GM12874 (cell line): ENCODE measurements around the gene BIRC6.

Experiments used
- CTCF ChIP-seq: IDR thresholded peaks from 2 replicates; pipeline ENCODE4 v1.5.1; 2011; ENCODE audit warnings: low read depth, mild to moderate bottlenecking, control low read depth, low read length, moderate library complexity; ENCODE audit not compliant: insufficient read depth

Gene BIRC6

GRCh38 chr2:32356681-32357317, at the start of gene BIRC6:
TSS of gene BIRC6 (plus strand) at chr2:32357023. CDS start at chr2:32357162, 139 bp downstream.
- TF ChIP-seq CTCF = no peak

GRCh38 chr2:32310577-32310976, 46.2 kb upstream of the BIRC6 start:
- TF ChIP-seq CTCF = no peak

- TF ChIP-seq CTCF = no peak
Measured at GRCh38 chr2:32314886-32315285, 41.9 kb upstream of the BIRC6 start.

- TF ChIP-seq CTCF = no peak
Measured at GRCh38 chr2:32330136-32330535, 26.7 kb upstream of the BIRC6 start.

GRCh38 chr2:32342801-32343200, 14.0 kb upstream of the BIRC6 start:
- TF ChIP-seq CTCF = no peak

GRCh38 chr2:32355976-32356680, 695 bp upstream of the BIRC6 start:
- no peak for TF ChIP-seq CTCF

- no peak for TF ChIP-seq CTCF
Measured at GRCh38 chr2:32357318-32358110, 691 bp downstream of the BIRC6 start.
